GM18868 (cell line): Measurements from ENCODE around the gene AURKAIP1.

Source experiments
- ATAC-seq: cut with Tn5 transposase; IDR thresholded peaks from one replicate; pipeline ENCODE4 v1.9.1; 2021; ENCODE audit warnings: mild to moderate bottlenecking, moderate library complexity; ENCODE audit not compliant: unreplicated experiment

The AURKAIP1 gene

DNA sequence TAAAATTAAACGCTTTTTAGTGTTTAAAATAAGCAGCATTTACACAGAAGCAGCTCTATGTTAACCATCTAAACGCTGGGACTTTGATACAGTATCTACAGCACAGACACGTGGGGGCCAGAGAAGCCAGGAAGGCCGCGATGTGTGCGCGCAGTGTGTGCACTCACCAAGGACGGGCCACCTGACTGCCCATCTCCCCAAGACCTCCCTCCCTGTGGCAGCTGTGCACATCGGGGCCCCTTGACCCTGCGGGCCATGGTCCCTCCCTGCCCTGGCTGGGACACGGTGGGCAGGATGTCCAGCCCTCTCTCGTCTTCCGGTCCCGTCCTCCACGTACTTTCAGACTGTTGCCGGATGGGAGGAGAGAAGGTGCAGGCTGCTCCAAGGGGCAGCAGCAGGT, 39.7 kb downstream of the AURKAIP1 start:
- ATAC-seq = no peak

DNA sequence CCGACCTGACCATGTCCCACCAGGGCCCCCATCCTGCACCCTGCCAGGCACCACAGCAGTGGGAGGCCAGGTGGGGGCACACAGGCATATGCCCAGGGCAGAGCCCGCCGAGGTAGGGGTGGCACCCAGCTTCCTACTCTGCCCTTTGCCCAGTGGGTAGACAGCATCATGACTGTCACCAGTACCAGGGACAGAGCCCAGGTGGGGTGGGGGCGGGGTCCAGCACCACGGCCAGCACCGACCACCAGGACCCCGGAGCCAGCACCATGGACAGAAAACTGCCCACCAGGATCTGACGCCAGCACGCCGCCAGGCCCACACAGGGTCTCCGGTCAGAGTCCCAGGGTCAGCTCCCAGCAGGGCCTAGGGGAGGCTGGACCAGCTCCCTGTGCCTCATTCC, 40.2 kb downstream of the AURKAIP1 start:
- ATAC-seq = no peak

DNA sequence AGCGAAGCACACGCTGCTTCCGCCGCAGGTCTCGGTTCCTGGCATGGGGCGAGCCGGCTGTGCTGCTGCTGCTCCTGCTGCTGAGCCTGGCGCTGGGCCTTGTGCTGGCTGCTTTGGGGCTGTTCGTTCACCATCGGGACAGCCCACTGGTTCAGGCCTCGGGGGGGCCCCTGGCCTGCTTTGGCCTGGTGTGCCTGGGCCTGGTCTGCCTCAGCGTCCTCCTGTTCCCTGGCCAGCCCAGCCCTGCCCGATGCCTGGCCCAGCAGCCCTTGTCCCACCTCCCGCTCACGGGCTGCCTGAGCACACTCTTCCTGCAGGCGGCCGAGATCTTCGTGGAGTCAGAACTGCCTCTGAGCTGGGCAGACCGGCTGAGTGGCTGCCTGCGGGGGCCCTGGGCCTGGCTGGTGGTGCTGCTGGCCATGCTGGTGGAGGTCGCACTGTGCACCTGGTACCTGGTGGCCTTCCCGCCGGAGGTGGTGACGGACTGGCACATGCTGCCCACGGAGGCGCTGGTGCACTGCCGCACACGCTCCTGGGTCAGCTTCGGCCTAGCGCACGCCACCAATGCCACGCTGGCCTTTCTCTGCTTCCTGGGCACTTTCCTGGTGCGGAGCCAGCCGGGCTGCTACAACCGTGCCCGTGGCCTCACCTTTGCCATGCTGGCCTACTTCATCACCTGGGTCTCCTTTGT, 41.3 kb downstream of the AURKAIP1 start:
- ATAC-seq = no peak

DNA sequence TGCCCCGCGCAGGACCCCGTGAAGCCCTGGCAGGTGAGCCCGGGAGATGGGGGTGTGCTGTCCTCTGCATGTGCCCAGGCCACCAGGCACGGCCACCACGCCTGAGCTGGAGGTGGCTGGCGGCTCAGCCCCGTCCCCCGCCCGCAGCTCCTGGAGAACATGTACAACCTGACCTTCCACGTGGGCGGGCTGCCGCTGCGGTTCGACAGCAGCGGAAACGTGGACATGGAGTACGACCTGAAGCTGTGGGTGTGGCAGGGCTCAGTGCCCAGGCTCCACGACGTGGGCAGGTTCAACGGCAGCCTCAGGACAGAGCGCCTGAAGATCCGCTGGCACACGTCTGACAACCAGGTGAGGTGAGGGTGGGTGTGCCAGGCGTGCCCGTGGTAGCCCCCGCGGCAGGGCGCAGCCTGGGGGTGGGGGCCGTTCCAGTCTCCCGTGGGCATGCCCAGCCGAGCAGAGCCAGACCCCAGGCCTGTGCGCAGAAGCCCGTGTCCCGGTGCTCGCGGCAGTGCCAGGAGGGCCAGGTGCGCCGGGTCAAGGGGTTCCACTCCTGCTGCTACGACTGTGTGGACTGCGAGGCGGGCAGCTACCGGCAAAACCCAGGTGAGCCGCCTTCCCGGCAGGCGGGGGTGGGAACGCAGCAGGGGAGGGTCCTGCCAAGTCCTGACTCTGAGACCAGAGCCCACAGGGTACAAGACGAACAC, 42.1 kb downstream of the AURKAIP1 start:
- no peak for ATAC-seq

DNA sequence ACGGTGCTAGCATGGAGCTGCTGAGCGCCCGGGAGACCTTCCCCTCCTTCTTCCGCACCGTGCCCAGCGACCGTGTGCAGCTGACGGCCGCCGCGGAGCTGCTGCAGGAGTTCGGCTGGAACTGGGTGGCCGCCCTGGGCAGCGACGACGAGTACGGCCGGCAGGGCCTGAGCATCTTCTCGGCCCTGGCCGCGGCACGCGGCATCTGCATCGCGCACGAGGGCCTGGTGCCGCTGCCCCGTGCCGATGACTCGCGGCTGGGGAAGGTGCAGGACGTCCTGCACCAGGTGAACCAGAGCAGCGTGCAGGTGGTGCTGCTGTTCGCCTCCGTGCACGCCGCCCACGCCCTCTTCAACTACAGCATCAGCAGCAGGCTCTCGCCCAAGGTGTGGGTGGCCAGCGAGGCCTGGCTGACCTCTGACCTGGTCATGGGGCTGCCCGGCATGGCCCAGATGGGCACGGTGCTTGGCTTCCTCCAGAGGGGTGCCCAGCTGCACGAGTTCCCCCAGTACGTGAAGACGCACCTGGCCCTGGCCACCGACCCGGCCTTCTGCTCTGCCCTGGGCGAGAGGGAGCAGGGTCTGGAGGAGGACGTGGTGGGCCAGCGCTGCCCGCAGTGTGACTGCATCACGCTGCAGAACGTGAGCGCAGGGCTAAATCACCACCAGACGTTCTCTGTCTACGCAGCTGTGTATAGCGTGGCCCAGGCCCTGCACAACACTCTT, 42.8 kb downstream of the AURKAIP1 start:
- no peak for ATAC-seq

DNA sequence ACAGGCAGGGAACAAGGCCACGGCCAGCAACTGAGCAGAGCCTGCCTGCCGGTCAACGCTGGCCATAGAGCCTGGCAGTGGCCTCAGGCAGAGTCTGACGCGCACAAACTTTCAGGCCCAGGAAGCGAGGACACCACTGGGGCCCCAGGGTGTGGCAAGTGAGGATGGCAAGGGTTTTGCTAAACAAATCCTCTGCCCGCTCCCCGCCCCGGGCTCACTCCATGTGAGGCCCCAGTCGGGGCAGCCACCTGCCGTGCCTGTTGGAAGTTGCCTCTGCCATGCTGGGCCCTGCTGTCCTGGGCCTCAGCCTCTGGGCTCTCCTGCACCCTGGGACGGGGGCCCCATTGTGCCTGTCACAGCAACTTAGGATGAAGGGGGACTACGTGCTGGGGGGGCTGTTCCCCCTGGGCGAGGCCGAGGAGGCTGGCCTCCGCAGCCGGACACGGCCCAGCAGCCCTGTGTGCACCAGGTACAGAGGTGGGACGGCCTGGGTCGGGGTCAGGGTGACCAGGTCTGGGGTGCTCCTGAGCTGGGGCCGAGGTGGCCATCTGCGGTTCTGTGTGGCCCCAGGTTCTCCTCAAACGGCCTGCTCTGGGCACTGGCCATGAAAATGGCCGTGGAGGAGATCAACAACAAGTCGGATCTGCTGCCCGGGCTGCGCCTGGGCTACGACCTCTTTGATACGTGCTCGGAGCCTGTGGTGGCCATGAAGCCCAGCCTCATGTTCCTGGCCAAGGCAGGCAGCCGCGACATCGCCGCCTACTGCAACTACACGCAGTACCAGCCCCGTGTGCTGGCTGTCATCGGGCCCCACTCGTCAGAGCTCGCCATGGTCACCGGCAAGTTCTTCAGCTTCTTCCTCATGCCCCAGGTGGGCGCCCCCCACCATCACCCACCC, 43.7 kb downstream of the AURKAIP1 start, which contains the start of gene TAS1R3:
TSS of gene TAS1R3 (plus strand) at position 213 of the 898 bp plus-strand sequence. CDS start at position 279, 66 bp downstream.
- ATAC-seq = no peak

DNA sequence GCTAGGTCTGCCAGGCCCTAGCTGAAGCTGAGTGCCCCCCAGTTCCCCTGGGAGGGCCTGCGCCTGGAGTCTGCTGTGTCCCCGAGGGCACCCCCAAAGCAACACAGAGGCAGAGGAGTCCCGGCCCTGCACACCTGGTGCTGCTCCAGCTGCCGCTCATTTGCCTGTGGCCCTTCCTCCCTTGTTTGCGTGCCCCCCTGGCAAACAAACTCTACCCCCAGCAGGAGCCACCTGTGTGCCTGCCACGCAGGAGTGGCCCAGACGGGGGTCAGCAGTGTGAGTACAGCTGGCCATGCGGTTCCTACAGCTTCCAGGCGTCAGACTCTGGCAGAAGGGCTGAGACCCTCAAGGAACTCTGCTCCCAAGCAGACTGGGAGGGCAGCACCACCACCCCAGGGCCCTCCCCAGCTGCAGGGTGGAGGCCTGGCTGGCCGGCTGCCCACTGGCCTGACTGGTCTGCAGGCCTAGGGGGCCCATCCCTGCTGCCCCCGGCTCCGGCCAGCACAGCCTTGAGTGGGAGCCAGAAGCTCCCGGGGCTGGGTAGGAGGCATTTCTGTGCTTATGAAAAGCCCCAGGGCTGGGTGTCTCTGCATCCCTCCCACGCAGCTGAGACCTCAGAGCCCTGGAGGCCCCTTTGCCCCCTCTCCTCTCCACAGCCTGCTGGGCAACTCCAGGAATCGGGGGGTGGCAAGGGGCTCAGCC, 44.5 kb downstream of the AURKAIP1 start:
- ATAC-seq = no peak

DNA sequence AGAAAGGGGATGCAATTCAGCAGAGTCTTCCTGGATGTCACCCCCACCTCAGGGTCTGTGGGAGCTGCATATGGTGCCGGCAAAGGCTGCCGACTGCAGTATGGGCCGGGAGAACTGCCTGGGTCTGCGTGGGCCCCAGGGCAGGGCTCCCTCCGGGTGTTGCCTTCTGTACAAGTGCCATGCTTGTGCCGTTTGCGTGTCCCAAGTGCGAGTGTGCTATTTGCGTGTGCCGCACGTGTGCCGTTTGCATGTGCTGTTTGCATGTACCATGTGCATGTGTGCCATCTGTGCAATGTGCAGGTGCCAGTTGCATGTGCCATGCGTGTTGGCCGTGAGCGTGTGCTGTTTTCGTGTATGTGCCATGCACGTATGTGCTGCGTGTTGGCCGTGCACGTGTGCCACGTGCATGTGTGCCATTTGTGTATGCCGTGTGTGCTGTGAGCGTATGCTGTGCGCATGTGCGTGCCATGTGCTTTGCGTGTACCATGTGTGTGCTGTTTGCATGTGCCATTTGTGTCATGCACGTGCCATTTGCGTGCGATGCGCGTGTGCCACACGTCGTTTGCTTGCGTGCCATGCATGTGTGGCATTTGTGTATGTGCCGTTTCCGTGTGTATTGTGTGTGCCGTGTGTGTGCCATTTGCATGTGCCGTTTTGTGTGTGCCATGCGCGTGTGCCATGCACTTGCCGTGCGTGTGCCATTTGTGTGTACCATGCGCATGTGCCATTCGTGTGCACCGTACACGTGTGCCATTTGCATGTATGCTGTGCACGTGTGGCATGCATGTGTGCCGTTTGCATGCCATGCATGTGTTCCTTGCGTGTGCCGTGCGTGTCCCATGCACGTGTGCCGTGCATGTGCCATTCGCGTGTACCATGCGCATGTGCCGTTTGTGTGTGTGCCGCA, 45.5 kb downstream of the AURKAIP1 start:
- no peak for ATAC-seq

DNA sequence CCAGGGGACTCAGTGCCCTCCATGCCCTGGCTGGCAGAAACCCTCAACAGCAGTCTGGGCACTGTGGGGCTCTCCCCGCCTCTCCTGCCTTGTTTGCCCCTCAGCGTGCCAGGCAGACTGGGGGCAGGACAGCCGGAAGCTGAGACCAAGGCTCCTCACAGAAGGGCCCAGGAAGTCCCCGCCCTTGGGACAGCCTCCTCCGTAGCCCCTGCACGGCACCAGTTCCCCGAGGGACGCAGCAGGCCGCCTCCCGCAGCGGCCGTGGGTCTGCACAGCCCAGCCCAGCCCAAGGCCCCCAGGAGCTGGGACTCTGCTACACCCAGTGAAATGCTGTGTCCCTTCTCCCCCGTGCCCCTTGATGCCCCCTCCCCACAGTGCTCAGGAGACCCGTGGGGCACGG, 46.8 kb downstream of the AURKAIP1 start:
- no peak for ATAC-seq

DNA sequence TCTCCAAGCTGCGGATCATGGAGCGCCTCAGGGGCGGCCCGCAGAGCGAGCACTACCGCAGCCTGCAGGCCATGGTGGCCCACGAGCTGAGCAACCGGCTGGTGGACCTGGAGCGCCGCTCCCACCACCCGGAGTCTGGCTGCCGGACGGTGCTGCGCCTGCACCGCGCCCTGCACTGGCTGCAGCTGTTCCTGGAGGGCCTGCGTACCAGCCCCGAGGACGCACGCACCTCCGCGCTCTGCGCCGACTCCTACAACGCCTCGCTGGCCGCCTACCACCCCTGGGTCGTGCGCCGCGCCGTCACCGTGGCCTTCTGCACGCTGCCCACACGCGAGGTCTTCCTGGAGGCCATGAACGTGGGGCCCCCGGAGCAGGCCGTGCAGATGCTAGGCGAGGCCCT, 47.7 kb downstream of the AURKAIP1 start:
- ATAC-seq = no peak

DNA sequence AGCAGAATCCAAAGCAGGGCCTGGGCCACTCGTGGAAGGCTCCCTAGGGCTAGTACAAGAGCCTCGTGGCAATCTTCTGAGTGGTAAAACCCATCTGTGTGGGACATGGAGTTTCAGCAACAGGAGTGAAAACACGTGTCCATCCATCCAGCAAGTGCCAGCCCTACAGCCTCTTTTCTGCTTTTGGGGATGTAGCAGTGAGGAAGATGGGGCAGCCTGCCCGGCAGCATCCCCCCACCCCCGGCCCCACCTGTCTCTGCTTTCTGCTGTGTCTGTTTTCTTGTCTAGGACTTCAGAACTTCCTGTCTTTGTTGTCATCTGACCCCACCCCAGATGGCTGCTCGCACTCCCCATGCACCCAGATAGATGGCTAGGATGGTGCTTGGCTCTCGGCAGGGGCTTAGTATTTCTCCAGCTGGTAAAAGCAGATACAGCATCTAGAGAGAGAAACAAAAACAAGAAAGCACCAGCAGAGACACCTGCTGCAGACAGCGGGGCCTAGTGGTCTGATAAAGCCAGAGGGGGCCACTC, 48.9 kb downstream of the AURKAIP1 start:
- no peak for ATAC-seq

DNA sequence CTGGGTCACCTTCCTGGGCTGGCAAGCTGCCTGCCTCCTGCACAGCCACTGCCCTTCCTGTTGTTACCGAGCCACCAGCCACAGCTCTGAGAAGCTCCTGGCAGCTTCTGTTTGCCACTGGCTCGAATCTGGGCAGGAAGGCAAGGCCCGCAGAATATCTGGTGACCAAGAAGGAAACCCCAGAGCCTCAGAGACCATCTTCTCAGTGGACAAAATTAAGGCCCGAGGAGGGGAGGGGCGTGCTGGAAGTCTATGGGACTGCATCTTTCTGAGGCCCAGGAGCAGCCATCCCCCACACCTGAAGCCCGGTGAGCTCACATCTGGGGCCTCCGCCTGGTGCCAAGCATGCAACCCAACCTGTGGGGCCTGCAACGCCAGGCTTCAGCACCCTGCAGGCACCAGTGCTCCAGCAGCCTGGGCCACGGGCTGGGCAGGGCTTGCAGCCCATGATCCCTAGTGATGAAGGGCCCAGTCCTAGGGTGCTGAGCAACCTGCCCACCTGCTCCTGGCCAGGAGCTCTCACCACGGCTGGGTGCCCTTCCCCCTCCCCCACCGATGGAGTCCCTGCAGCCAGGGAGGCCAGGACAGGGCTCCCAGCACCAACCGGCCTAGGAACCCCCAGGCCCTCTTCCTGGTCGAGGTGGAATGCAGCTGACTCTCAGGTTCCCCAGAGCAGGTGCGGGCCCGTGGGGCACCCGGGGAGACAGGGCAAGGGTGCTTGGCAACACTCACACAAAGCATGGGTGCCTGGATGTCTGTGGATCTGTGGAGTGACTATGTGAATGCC, 49.5 kb downstream of the AURKAIP1 start:
- no peak for ATAC-seq

DNA sequence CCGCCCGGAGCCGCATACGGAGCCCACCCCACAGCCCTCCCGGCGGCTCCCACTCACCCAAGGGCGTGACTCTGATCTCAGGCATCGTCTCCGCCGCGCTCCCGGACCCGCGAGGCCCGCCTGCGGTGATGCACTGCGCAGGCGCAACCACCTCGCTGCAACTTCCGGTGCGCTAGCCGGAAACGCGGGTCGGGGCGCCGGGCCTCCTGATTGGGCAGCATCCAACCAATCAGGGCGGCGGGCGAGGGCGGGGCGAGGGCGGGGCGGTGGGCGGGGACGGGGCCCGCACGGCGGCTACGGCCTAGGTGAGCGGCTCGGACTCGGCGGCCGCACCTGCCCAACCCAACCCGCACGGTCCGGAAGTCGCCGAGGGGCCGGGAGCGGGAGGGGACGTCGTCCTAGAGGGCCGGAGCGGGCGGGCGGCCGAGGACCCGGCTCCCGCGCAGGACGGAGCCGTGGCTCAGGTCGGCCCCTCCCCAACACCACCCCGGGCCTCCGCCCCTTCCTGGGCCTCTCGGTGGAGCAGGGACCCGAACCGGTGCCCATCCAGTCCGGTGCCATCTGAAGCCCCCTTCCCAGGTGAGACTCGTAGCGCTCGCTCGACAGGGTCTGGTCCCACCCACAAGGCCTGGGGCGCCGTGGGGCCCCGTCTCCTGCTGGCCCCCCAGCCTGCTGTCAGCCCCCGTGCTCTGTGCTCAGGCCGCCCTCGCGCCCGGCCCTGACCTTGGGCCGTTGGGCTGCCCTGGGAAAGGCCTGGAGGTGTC, 50.3 kb downstream of the AURKAIP1 start, which contains the start of the genes CPTP and INTS11:
TSS of gene CPTP (plus strand) at position 279 of the 764 bp plus-strand sequence. CDS start 2,109 bp downstream, outside the sequence.
TSS of gene INTS11 (minus strand) at position 137 of the 764 bp plus-strand sequence. CDS start at position 85, 52 bp downstream.
- peak; percentile 81 for ATAC-seq

DNA sequence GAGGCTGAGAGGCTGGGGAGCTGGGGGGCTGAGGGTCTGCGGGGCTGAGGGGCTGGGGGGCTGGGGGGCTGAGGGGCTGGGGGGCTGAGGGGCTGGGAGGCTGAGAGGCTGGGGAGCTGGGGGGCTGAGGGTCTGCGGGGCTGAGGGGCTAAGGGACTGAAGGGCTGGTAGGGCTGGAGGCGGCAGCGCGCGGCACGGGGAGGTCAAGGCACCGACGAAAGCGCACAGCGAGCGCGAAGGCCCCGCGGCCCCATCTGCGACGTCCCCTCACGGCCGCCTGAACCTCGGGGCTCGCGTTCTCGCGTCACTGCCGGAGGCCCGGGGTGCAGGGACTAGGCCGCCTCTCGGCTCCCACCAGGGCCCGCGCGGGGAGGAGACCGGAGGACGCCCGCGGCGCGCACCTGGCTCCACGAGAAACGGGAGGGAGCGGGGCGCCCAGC, 50.9 kb downstream of the AURKAIP1 start:
- peak; percentile 25 for ATAC-seq
